NCI-H2227 treated with DMSO at 0.1 percent for 48 hours (cell line): ENCODE data around the gene TYK2.

Experiments
- DNase-seq: peaks from one replicate; lab custom pipeline; 2025; lab: John Stamatoyannopoulos, UW

TYK2 gene

GRCh38 chr19:10309423-10309822 is 70.9 kb downstream of the TYK2 start, which contains the start of gene ZGLP1:
Gene ZGLP1 (minus strand): TSS chr19:10309815.
- no peak for DNase-seq

GRCh38 chr19:10306327-10306726 is 74.0 kb downstream of the TYK2 start:
- no peak for DNase-seq

- no peak for DNase-seq
Observed at GRCh38 chr19:10305139-10305806, 75.1 kb downstream of the TYK2 start.
